HG03378 (cell line): ENCODE data around the gene CARD9.
"Not testable (repeated sequence)": the region's sequence is repeated elsewhere in the genome, so short reads cannot be mapped to it uniquely, and the experiment has no call there.

Experiments
- ATAC-seq: cut with Tn5 transposase; IDR thresholded peaks from one replicate; pipeline ENCODE4 v1.9.1; 2021; ENCODE audit warnings: mild to moderate bottlenecking, moderate library complexity; ENCODE audit not compliant: unreplicated experiment

CARD9 gene

DNA sequence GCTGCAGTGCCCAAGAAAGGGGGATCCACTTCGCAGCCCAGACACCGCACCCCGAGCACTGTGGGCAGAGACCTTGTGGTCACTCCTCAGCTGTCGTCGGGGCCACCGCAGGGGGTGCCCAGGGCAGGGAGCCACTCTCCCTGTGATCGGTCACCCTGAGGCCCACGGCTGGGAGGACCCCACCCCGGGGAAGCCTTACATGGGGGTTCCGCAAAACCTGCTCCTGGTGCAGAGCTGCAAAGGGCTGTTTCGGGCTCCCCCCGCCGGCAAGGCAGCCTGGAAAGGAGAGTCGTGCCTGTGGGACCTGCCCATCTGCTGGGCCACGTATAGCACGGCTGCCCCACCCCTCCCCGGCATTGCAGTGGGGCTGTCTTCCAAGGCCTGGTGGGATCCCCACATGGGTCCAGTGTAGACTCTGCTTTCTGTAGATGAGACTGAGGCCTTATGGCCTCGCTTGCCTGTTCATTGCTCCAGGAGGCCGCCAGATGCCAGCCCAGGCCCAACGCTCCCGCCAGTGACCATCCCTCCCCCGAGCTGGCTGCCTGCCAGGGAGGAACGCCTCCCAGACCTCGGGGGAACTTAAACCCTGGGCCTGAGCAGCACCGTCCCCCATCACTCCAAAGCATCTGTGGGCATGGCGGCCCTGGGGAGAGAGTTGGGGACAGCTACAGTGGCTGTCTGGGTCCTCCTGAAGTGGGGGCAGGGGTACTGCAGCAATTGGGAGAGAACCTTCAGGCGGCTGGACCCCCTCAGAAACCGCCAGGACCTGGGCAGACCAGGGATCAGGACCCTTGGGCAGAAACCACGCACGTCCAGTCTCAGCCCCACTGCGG, 8.3 kb downstream of the CARD9 start:
- ATAC-seq: no peak

DNA sequence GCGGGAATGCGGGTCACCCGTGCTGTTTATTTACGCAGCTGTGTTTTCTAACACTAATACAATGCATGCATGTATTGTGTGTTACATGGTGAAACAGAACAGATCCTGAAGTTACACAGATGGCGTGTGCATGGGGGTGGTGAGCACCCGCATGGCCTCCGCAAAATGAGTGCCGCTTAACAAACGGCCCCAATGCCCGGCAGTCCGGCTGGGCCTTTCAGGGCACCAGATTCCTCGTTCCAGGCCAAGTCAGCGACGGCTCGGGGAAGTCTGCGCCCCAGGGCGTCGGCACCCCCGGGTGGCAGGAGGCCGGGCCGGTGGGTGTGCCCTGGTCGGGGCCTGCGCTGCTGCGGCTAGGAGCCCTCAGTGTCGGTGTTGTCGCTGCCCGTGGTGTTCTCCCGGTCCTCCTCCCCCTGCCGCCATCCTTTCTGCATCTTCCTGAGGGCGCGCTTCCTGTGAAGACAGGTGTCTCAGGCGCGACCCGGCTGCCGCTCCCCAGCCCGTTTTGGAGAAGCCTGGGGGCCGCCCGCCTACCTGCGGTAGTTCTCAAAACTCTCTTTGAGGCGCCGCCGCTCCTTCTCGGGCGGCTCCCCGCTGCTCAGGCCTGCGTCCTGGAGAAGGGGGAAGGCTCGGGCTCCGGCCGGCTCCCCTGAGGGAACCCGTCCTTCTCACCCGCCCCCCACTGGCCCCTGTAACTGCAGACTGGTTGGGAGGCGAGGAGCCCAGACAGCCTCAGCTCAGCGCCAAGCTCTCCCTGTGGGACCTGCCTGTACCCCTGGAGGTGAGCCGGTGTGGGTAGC, 9.3 kb downstream of the CARD9 start:
- ATAC-seq: peak; percentile 10

- ATAC-seq: peak; percentile 52
These were observed 10.1 kb downstream of the CARD9 start, which contains the start of gene DNLZ for GRCh38 chr9:136363106-136363948. Gene DNLZ (minus strand): TSS chr9:136363744. CDS start chr9:136363714, 30 bp downstream.

GRCh38 chr9:136362450-136362784, 11.1 kb downstream of the CARD9 start:
- no peak for ATAC-seq

DNA sequence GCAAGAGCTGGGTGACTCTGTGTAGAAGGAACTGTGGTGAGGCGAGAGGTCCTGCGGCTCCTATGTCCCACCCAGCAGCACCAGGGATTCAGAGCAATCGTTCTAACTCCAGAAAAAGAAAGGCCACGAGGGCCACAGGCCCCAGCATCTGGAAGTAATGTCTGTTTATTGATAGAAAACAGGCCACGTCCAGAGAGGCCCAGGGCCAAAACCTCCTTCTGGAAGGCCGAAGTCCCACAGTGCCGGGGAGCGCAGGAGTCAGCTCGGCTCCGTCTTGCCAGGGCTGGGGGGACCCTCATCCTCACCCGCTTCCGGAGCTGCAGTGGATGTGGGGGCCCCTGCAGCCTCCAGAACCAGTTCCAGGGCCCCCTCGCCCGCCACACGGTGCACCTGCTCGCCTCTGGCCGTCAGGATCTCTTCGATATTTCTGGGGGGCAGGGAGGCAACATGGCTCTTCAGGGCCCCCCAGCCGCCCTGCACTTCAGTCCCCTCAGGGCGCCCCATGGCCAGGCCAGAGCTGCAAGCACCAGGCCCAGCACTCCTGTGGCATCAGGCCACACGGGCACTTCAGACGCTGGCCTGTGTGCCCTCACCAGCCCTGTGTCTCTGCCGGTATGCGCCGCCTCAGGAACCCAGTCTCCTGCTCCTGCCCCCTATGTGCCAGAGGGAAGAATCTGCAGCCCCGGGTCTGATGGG, 11.6 kb downstream of the CARD9 start:
- ATAC-seq: no peak

- no peak for ATAC-seq
These were observed 12.3 kb downstream of the CARD9 start for GRCh38 chr9:136361047-136361753.

GRCh38 chr9:136359774-136360718, 13.4 kb downstream of the CARD9 start:
- no peak for ATAC-seq

DNA sequence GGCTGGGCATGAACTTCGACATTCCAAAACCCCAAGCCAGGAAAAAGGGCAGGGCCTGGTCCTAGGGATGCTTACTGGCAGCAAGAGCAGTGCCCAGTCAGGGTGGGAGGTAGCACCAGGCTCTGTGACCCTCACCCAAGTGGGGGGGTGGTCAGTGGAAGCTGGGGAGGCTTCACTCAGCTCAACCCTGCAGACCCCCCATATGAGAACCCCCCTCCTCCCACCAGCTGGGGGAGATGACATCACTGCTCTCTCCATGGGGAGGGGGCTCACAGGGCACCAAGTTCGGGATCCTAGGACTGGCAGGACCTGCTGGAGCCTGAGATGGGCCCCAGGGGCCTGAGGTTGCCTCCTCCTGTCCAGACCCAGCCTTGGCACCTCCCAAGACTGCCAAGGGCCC, 14.6 kb downstream of the CARD9 start:
- no peak for ATAC-seq

DNA sequence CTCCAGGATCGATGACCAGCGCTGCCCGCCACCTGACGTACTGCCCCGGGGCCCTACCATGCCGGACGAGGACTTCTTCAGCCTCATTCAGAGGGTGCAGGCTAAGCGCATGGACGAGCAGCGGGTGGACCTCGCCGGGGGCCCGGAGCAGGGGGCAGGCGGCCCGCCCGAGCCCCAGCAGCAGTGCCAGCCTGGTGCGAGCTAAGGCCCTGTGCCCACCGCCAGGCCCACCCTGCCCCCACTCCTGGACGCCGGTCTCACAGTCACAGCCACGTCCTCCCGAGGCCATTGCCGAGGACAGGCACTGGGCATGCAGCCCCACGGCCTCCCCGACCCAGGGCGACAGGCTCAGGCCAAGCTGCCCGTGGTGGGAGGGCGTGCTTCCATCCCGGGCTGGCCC, 15.5 kb downstream of the CARD9 start:
- ATAC-seq: no peak

GRCh38 chr9:136357202-136357725, 16.2 kb downstream of the CARD9 start:
- ATAC-seq: no peak

DNA sequence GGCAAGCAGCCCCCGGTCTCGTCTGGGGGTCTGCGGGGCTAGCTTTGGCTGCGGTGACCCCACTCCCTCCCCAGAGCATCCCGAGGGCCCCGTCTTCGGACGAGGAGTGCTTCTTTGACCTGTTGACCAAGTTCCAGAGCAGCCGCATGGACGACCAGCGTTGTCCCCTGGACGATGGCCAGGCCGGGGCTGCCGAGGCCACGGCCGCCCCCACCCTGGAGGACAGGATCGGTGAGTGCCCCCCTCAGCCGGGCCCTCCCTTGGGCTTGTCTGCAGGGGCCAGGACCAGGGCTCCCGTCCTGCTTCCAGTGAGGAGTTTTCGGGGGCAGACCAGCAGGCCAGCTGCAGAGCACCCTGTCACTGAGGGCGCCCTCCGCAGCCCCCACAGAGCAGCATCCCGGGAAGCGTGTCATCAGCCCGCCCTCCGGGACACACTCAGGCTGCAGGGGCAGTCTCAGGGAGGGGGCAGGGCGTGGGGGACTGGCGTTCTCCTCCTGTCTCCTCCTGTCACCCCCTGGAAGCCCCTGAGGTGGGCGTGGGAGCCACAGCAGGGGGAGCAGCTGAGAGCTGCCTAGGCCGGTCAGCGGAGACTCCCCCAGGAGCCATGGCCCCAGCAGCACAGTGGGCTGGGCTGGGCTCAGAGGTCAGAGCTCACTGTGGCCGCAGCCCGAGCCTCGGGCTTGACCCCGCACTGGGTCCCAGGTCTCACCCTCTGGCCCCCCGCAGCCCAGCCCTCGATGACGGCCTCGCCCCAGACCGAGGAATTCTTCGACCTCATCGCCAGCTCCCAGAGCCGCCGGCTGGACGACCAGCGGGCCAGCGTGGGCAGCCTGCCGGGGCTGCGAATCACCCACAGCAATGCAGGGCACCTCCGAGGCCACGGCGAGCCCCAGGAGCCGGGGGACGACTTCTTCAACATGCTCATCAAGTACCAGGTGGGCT, 17.6 kb downstream of the CARD9 start:
- ATAC-seq: no peak

DNA sequence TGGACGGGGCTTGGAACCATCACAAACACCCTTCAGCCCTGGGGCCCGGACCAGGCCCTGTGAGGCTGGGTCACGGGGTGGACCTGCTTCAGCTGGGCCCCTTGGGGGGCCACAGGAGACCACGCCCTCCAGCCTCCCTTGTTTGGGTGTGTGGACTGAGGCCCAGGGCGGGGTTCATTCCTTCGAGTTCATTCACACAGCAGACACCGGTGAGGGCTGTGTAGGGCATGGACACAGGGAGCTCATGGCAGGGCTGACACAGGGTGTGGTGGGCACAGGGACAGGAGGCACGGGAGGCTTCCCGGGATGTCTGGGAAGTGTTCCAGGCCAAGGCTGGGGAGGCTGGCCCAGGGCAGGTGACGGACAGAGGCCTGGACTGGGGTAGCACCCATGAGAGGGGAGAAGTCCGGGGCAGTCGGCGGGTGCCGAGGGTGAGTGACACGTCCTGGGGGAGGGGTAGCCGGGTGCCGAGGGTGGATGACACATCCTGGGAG, 18.8 kb downstream of the CARD9 start:
- no peak for ATAC-seq

DNA sequence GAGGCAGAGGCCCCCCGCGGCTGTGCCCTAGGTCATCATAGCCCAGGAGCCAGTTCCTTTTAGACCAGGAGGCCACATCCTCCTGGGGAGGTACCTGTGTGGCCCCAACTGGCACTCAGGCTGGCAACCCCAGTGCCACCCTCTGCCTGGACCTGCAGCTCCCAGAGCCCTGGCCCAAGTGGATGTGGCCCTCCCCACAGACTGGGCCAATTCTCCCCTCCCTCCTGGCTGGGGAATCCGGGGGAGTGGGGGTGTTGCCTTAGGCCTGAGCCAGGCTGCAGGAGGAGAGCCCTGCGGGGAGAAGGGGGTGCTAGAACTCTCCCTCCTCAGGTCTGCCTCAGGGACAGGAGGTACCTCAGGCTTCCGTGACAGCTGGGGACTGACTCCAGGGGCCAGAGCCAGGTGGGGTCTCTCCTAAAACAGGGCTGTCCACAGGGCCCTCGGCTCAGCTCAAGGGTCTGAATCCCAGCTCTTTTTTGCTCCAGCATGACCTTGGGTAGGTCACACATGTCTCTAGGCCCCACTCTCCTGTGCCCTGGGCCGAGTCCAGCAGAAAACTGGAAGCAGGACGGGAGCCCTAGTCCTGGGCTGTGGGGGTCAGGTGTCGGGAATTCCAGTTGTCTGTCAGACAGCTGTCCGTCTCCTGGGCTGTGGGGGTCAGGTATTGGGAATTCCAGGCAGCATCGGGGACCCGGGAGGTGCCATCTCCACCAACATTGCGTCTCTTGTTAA, 19.5 kb downstream of the CARD9 start:
- no peak for ATAC-seq

- no peak for ATAC-seq
These were observed 20.4 kb downstream of the CARD9 start for GRCh38 chr9:136353088-136353487.

DNA sequence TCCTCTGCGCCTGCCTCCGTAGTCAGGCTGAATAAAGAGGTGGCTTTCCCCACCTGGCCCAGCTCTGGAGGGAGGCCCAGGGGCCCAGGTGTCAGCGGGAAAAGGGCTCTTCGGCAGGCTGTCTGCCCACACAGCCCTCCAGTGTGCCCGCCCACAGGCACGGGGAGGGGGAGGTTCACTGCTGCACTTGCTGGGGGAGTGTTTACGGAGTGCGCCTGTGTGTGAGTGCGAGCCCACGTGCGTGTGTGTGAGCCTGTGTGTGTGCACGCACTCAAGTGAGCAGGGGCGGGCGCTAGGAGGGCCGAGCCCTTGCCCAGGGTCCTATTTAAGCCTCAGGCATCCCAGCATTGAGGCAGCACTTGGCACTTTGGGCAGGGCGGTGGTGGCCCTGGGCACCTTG, 20.8 kb downstream of the CARD9 start:
- ATAC-seq: no peak

DNA sequence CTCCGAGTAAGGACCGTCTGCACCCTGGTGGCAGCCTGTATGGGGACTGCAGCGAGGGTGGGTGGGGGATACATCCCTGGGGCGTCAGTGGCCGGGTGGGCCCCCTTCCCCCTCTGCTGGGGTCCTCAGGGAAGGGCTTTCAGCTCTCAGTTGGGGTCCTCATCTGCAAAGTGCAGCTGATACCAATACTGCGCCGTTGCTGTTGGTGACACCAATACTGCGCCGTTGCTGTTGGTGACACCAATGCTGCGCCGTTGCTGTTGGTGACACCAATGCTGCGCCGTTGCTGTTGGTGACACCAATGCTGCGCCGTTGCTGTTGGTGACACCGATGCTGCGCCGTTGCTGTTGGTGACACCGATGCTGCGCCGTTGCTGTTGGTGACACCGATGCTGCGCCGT, 21.6 kb downstream of the CARD9 start:
- ATAC-seq: not testable (repeated sequence)
